Neural progenitor cell (in vitro differentiated cells): ENCODE data around the gene AHCY. TPM values are rescaled to one million over a fixed set of nuclear protein-coding genes. Genes with fewer than 3 reads are reported as not detected.

Experiments
- DNase-seq: peaks from one replicate; pipeline ENCODE4 v3.0.0-alpha.2; 2016; ENCODE audit warnings: low spot score
- H2AFZ ChIP-seq: fragments of 200-600 bp; sonication (generic); replicated peaks from 2 replicates; pipeline ENCODE4 v1.6.1; 2016; ENCODE audit warnings: antibody characterized with exemption
- H3F3A ChIP-seq: fragments of 200-600 bp; sonication (generic); 2 replicates; pipeline ENCODE4 v1.6.1; 2016; ENCODE audit warnings: antibody characterized with exemption, low read depth
- H3K27ac ChIP-seq: fragments of 200-600 bp; sonication (generic); 2 replicates; pipeline ENCODE4 v1.5.1; 2016; ENCODE audit warnings: mild to moderate bottlenecking
- H3K27me3 ChIP-seq: fragments of 200-600 bp; sonication (generic); 2 replicates; pipeline ENCODE4 v1.6.1; 2016; ENCODE audit warnings: mild to moderate bottlenecking, moderate library complexity
- H3K36me3 ChIP-seq: fragments of 200-600 bp; sonication (generic); 2 replicates; pipeline ENCODE4 v1.5.1; 2016
- H3K4me1 ChIP-seq: fragments of 200-600 bp; sonication (generic); 2 replicates; pipeline ENCODE4 v1.6.1; 2016; ENCODE audit warnings: mixed run types
- H3K4me2 ChIP-seq: fragments of 200-600 bp; sonication (generic); 2 replicates; pipeline ENCODE4 v1.6.1; 2016
- H3K4me3 ChIP-seq: fragments of 200-600 bp; sonication (generic); 2 replicates; pipeline ENCODE4 v1.5.1; 2016
- H3K79me2 ChIP-seq: fragments of 200-600 bp; sonication (generic); 2 replicates; pipeline ENCODE4 v1.6.1; 2016; ENCODE audit warnings: low read depth
- H3K9ac ChIP-seq: fragments of 200-600 bp; sonication (generic); 2 replicates; pipeline ENCODE4 v1.6.1; 2016
- H3K9me3 ChIP-seq: fragments of 200-600 bp; sonication (generic); 2 replicates; pipeline ENCODE4 v1.5.1; 2016; ENCODE audit warnings: low read depth
- H4K20me1 ChIP-seq: fragments of 200-600 bp; sonication (generic); 2 replicates; pipeline ENCODE4 v1.6.1; 2016; ENCODE audit warnings: low read depth
- H3K27ac Mint-ChIP-seq: 3 replicates; pipeline ENCODE4 v1.8.0; 2021; ENCODE audit warnings: mixed read lengths
- H3K27me3 Mint-ChIP-seq: 2 replicates; pipeline ENCODE4 v1.8.0; 2022; ENCODE audit warnings: low read depth, mild to moderate bottlenecking, inconsistent platforms, moderate library complexity, mixed read lengths; ENCODE audit not compliant: insufficient read depth
- H3K36me3 Mint-ChIP-seq: 3 replicates; pipeline ENCODE4 v1.8.0; 2021; ENCODE audit warnings: mixed read lengths
- H3K4me1 Mint-ChIP-seq: 3 replicates; pipeline ENCODE4 v1.8.0; 2021; ENCODE audit warnings: mixed read lengths
- H3K4me3 Mint-ChIP-seq: 3 replicates; pipeline ENCODE4 v1.8.0; 2021; ENCODE audit warnings: mild to moderate bottlenecking, moderate library complexity, mixed read lengths
- H3K9me3 Mint-ChIP-seq: 3 replicates; pipeline ENCODE4 v1.8.0; 2020; ENCODE audit warnings: mixed read lengths
- CTCF ChIP-seq: fragments of 200-600 bp; sonication (generic); IDR thresholded peaks from 2 replicates; pipeline ENCODE4 v1.5.1; 2017; ENCODE audit warnings: antibody characterized with exemption, mild to moderate bottlenecking
- EZH2 ChIP-seq: fragments of 200-600 bp; sonication (generic); IDR thresholded peaks from 2 replicates; pipeline ENCODE4 v1.6.1; 2017; ENCODE audit warnings: antibody characterized with exemption, mild to moderate bottlenecking, moderate library complexity
- EZH2phosphoT487 ChIP-seq: fragments of 200-600 bp; sonication (generic); IDR thresholded peaks from 2 replicates; pipeline ENCODE4 v1.6.1; 2017; ENCODE audit warnings: antibody characterized with exemption
- total RNA-seq: library from RNA; depleted of rRNA; stranded (reverse); fragments of >200 nt; gene quantifications from 2 replicates; pipeline ENCODE4 v1.2.3, GENCODE V29; 2015; ENCODE audit warnings: low replicate concordance

Gene AHCY
- total RNA-seq, 1 donor from 2014 or later = 184 TPM

GRCh38 chr20:34281177-34281576 is 22.0 kb downstream of the AHCY start:
- H3K27ac ChIP-seq = no peak overlapping the region
- no peaks in the 10 kb centered on the region for H3K4me1 ChIP-seq
- no peaks in the 10 kb centered on the region for H3K9me3 ChIP-seq
- H3K4me2 ChIP-seq = no peak overlapping the region
- H3F3A ChIP-seq = no peaks in the 10 kb centered on the region
- Mint-ChIP-seq H3K27me3 (peaks cover 2% of the 10 kb centered on the region), H3K36me3 (peaks cover 39% of the 10 kb centered on the region), H3K4me3 (no peak overlapping the region), H3K27ac (peak overlapping the region; percentile 8), H3K4me1 (no peaks in the 10 kb centered on the region), H3K9me3 (no peaks in the 10 kb centered on the region)
- no peak overlapping the region for H3K9ac ChIP-seq
- no peak overlapping the region for H3K4me3 ChIP-seq
- H3K27me3 ChIP-seq = no peaks in the 10 kb centered on the region
- H4K20me1 ChIP-seq = no peaks in the 10 kb centered on the region
- DNase-seq = no peak
- TF ChIP-seq EZH2phosphoT487 (no peak), EZH2 (no peak), CTCF (no peak)
- no peaks in the 10 kb centered on the region for H3K79me2 ChIP-seq
- no peaks in the 10 kb centered on the region for H3K36me3 ChIP-seq
- no peak overlapping the region for H2AFZ ChIP-seq

- Histone ChIP-seq H3K36me3 (no peaks in the 10 kb centered on the region), H3K27ac (no peak overlapping the region), H3F3A (peaks cover 8% of the 10 kb centered on the region), H3K4me1 (no peaks in the 10 kb centered on the region), H3K9ac (no peak overlapping the region), H3K27me3 (no peaks in the 10 kb centered on the region), H3K4me3 (no peak overlapping the region), H2AFZ (no peak overlapping the region), H3K9me3 (no peaks in the 10 kb centered on the region), H3K4me2 (no peak overlapping the region), H4K20me1 (peaks cover 3% of the 10 kb centered on the region), H3K79me2 (no peaks in the 10 kb centered on the region)
- DNase-seq = no peak
- Mint-ChIP-seq H3K9me3 (no peaks in the 10 kb centered on the region), H3K27me3 (peaks cover 2% of the 10 kb centered on the region), H3K27ac (no peak overlapping the region), H3K4me3 (no peak overlapping the region), H3K4me1 (no peaks in the 10 kb centered on the region), H3K36me3 (peaks cover 26% of the 10 kb centered on the region)
- no peak for TF ChIP-seq EZH2phosphoT487
Measured at GRCh38 chr20:34274694-34275093, 28.5 kb downstream of the AHCY start.

GRCh38 chr20:34271956-34272355 is 31.2 kb downstream of the AHCY start:
- Histone ChIP-seq H3K9me3 (no peaks in the 10 kb centered on the region), H3K79me2 (no peaks in the 10 kb centered on the region), H4K20me1 (peaks cover 3% of the 10 kb centered on the region), H3K4me2 (no peak overlapping the region), H3K27me3 (peaks cover 13% of the 10 kb centered on the region), H2AFZ (no peak overlapping the region), H3K27ac (no peak overlapping the region), H3F3A (peaks cover 11% of the 10 kb centered on the region), H3K9ac (no peak overlapping the region), H3K4me1 (no peaks in the 10 kb centered on the region), H3K36me3 (no peaks in the 10 kb centered on the region), H3K4me3 (no peak overlapping the region)
- TF ChIP-seq EZH2phosphoT487 = no peak
- no peak for TF ChIP-seq CTCF
- TF ChIP-seq EZH2 = no peak
- Mint-ChIP-seq H3K27ac (no peak overlapping the region), H3K9me3 (no peaks in the 10 kb centered on the region), H3K27me3 (peaks cover 2% of the 10 kb centered on the region), H3K4me3 (no peak overlapping the region), H3K4me1 (no peaks in the 10 kb centered on the region), H3K36me3 (peaks cover 17% of the 10 kb centered on the region)
- no peak for DNase-seq

- Histone ChIP-seq H3K27me3 (peaks cover 13% of the 10 kb centered on the region), H3K4me3 (no peak overlapping the region), H2AFZ (no peak overlapping the region), H3K79me2 (no peaks in the 10 kb centered on the region), H3K27ac (no peak overlapping the region), H3F3A (peaks cover 11% of the 10 kb centered on the region), H3K36me3 (no peaks in the 10 kb centered on the region), H3K9ac (no peak overlapping the region), H4K20me1 (peaks cover 3% of the 10 kb centered on the region), H3K4me2 (no peak overlapping the region), H3K9me3 (no peaks in the 10 kb centered on the region), H3K4me1 (no peaks in the 10 kb centered on the region)
- Mint-ChIP-seq H3K27me3 (peaks cover 2% of the 10 kb centered on the region), H3K4me1 (no peaks in the 10 kb centered on the region), H3K36me3 (peaks cover 14% of the 10 kb centered on the region), H3K9me3 (no peaks in the 10 kb centered on the region), H3K4me3 (no peak overlapping the region), H3K27ac (no peak overlapping the region)
- no peak for DNase-seq
- TF ChIP-seq CTCF = no peak
- no peak for TF ChIP-seq EZH2
Measured at GRCh38 chr20:34269996-34270627, 33.0 kb downstream of the AHCY start.
